ENCODE data around the gene SIGLEC5. TPM values are rescaled to one million over a fixed set of nuclear protein-coding genes. Genes with fewer than 3 reads are reported as not detected.

The SIGLEC5 gene
- total RNA-seq, 2 donors from 2014 or later, result not detected

- Histone ChIP-seq H3K36me3 (ENCODE audit: control insufficient read depth, insufficient read depth, low read length) (peaks cover 48% of the 10 kb centered on the region), H3K9ac (ENCODE audit: extremely low read depth, low read length, poor library complexity, severe bottlenecking) (no peak overlapping the region), H3K4me3 (ENCODE audit: low read length) (no peak overlapping the region), H3K9me3 (ENCODE audit: control insufficient read depth, low read length) (no peaks in the 10 kb centered on the region), H3K27ac (ENCODE audit: low read depth, low read length) (no peak overlapping the region), H3K4me1 (ENCODE audit: control insufficient read depth, insufficient read depth, low read length) (peaks cover 6% of the 10 kb centered on the region), H3K27me3 (ENCODE audit: control insufficient read depth, insufficient read depth, low read length, poor library complexity, severe bottlenecking) (no peaks in the 10 kb centered on the region)
- Mint-ChIP-seq H3K4me1 (peaks cover 5% of the 10 kb centered on the region), H3K9me3 (no peaks in the 10 kb centered on the region), H3K36me3 (ENCODE audit: low read depth) (peaks cover 44% of the 10 kb centered on the region), H3K27ac (no peak overlapping the region), H3K4me3 (no peak overlapping the region), H3K27me3 (ENCODE audit: insufficient read depth) (no peaks in the 10 kb centered on the region)
- TF ChIP-seq CTCF (conservative IDR thresholded peaks at IDR 0.05), result no peak
- WGBS, 2 experiments (ENCODE audit: insufficient coverage in 1 of 2, insufficient read length in 1 of 2), result 87 to 95% methylated on average over 4 to 6 of the region's 6 CpGs
- no peak for DNase-seq
Observed at GRCh38 chr19:51576850-51577249, 53.4 kb downstream of the SIGLEC5 start.

- Histone ChIP-seq H3K36me3 (ENCODE audit: control insufficient read depth, insufficient read depth, low read length) (peaks cover 32% of the 10 kb centered on the region), H3K27me3 (ENCODE audit: control insufficient read depth, insufficient read depth, low read length, poor library complexity, severe bottlenecking) (peaks cover 14% of the 10 kb centered on the region), H3K4me1 (ENCODE audit: control insufficient read depth, insufficient read depth, low read length) (peaks cover 6% of the 10 kb centered on the region), H3K4me3 (ENCODE audit: low read length) (no peak overlapping the region), H3K27ac (ENCODE audit: low read depth, low read length) (no peak overlapping the region), H3K9me3 (ENCODE audit: control insufficient read depth, low read length) (no peaks in the 10 kb centered on the region), H3K9ac (ENCODE audit: extremely low read depth, low read length, poor library complexity, severe bottlenecking) (no peak overlapping the region)
- no peaks in the 10 kb centered on the region for H3K9me3 Mint-ChIP-seq
- no peak for TF ChIP-seq CTCF (conservative IDR thresholded peaks at IDR 0.05)
- peaks cover 28% of the 10 kb centered on the region for H3K36me3 Mint-ChIP-seq (ENCODE audit: low read depth)
- peaks cover 10% of the 10 kb centered on the region for H3K4me1 Mint-ChIP-seq
- H3K27ac Mint-ChIP-seq, result no peak overlapping the region
- no peak overlapping the region for H3K4me3 Mint-ChIP-seq
- H3K27me3 Mint-ChIP-seq (ENCODE audit: insufficient read depth), result peaks cover 6% of the 10 kb centered on the region
- 92 to 100% methylated on average over 3 of the region's 3 CpGs for WGBS, 2 experiments (ENCODE audit: insufficient coverage in 1 of 2, insufficient read length in 1 of 2)
- no peak for DNase-seq
Observed at GRCh38 chr19:51573331-51573730, 56.9 kb downstream of the SIGLEC5 start.

- peaks cover 6% of the 10 kb centered on the region for H3K4me1 ChIP-seq (ENCODE audit: control insufficient read depth, insufficient read depth, low read length)
- 80 to 94% methylated on average over 3 to 4 of the region's 4 CpGs for WGBS, 2 experiments (ENCODE audit: insufficient coverage in 1 of 2, insufficient read length in 1 of 2)
- no peak for TF ChIP-seq CTCF (conservative IDR thresholded peaks at IDR 0.05)
- H3K27me3 ChIP-seq (ENCODE audit: control insufficient read depth, insufficient read depth, low read length, poor library complexity, severe bottlenecking), result peaks cover 18% of the 10 kb centered on the region
- peaks cover 10% of the 10 kb centered on the region for H3K4me1 Mint-ChIP-seq
- no peak overlapping the region for H3K9ac ChIP-seq (ENCODE audit: extremely low read depth, low read length, poor library complexity, severe bottlenecking)
- DNase-seq, result no peak
- H3K27ac Mint-ChIP-seq, result no peak overlapping the region
- H3K36me3 Mint-ChIP-seq (ENCODE audit: low read depth), result peaks cover 27% of the 10 kb centered on the region
- no peak overlapping the region for H3K4me3 ChIP-seq (ENCODE audit: low read length)
- no peak overlapping the region for H3K27ac ChIP-seq (ENCODE audit: low read depth, low read length)
- H3K9me3 Mint-ChIP-seq, result no peaks in the 10 kb centered on the region
- H3K9me3 ChIP-seq (ENCODE audit: control insufficient read depth, low read length), result no peaks in the 10 kb centered on the region
- peaks cover 11% of the 10 kb centered on the region for H3K27me3 Mint-ChIP-seq (ENCODE audit: insufficient read depth)
- no peak overlapping the region for H3K4me3 Mint-ChIP-seq
- H3K36me3 ChIP-seq (ENCODE audit: control insufficient read depth, insufficient read depth, low read length), result peaks cover 32% of the 10 kb centered on the region
Observed at GRCh38 chr19:51572908-51573307, 57.3 kb downstream of the SIGLEC5 start.

Measured in endodermal cell (in vitro differentiated cells).